GM12801 (cell line): ENCODE results near the gene AMPD1.

Source experiments
- CTCF ChIP-seq: IDR thresholded peaks from one replicate; pipeline ENCODE4 v1.5.1; 2011; ENCODE audit warnings: control low read depth; ENCODE audit not compliant: insufficient read length; ENCODE audit errors: extremely low read depth

The AMPD1 gene

GRCh38 chr1:114715952-114716303 is 20.6 kb upstream of the AMPD1 start:
- no peak for TF ChIP-seq CTCF

GRCh38 chr1:114712977-114713376 is 17.6 kb upstream of the AMPD1 start:
- no peak for TF ChIP-seq CTCF

GRCh38 chr1:114710360-114710759 is 15.0 kb upstream of the AMPD1 start:
- TF ChIP-seq CTCF = no peak

GRCh38 chr1:114707604-114708003 is 12.3 kb upstream of the AMPD1 start:
- no peak for TF ChIP-seq CTCF

GRCh38 chr1:114703242-114703641 is 7.9 kb upstream of the AMPD1 start:
- no peak for TF ChIP-seq CTCF

GRCh38 chr1:114702737-114703136 is 7.4 kb upstream of the AMPD1 start:
- TF ChIP-seq CTCF = no peak

GRCh38 chr1:114701931-114702330 is 6.6 kb upstream of the AMPD1 start:
- TF ChIP-seq CTCF = no peak

GRCh38 chr1:114700036-114700600 is 4.8 kb upstream of the AMPD1 start:
- TF ChIP-seq CTCF = no peak
